ENCODE results near the gene NPHP4.

The NPHP4 gene

GRCh38 chr1:5992026-5992813 is at the start of gene NPHP4:
Gene NPHP4, minus strand, starts transcription at chr1:5992425. Its CDS starts 6,136 bp downstream, at chr1:5986289.
- peak; percentile 99 for DNase-seq (ENCODE audit: low spot score)

- DNase-seq (ENCODE audit: low spot score), result no peak
These were observed 49.3 kb upstream of the NPHP4 start for GRCh38 chr1:6041432-6042062.

GRCh38 chr1:6040861-6041415 is 48.7 kb upstream of the NPHP4 start:
- no peak for DNase-seq (ENCODE audit: low spot score)

- no peak for DNase-seq (ENCODE audit: low spot score)
These were observed 48.2 kb upstream of the NPHP4 start for GRCh38 chr1:6040444-6040843.

GRCh38 chr1:6039031-6039430 is 46.8 kb upstream of the NPHP4 start:
- DNase-seq (ENCODE audit: low spot score), result no peak

- DNase-seq (ENCODE audit: low spot score), result no peak
These were observed 46.4 kb upstream of the NPHP4 start for GRCh38 chr1:6038603-6039002.

- DNase-seq (ENCODE audit: low spot score), result no peak
These were observed 45.1 kb upstream of the NPHP4 start for GRCh38 chr1:6037338-6037762.

- DNase-seq (ENCODE audit: low spot score), result no peak
These were observed 43.5 kb upstream of the NPHP4 start for GRCh38 chr1:6035719-6036118.

GRCh38 chr1:6035303-6035702 is 43.1 kb upstream of the NPHP4 start:
- DNase-seq (ENCODE audit: low spot score), result no peak

GRCh38 chr1:6034750-6035096 is 42.5 kb upstream of the NPHP4 start:
- DNase-seq (ENCODE audit: low spot score), result no peak

- DNase-seq (ENCODE audit: low spot score), result peak; percentile 20
These were observed 41.9 kb upstream of the NPHP4 start for GRCh38 chr1:6033986-6034749.

- no peak for DNase-seq (ENCODE audit: low spot score)
These were observed 40.9 kb upstream of the NPHP4 start for GRCh38 chr1:6033124-6033523.

GRCh38 chr1:6030547-6031261 is 38.5 kb upstream of the NPHP4 start:
- DNase-seq (ENCODE audit: low spot score), result no peak

- DNase-seq (ENCODE audit: low spot score), result no peak
These were observed 37.9 kb upstream of the NPHP4 start for GRCh38 chr1:6030132-6030531.

GRCh38 chr1:6029351-6029750 is 37.1 kb upstream of the NPHP4 start:
- DNase-seq (ENCODE audit: low spot score), result no peak

GRCh38 chr1:6028042-6028850 is 36.0 kb upstream of the NPHP4 start:
- DNase-seq (ENCODE audit: low spot score), result peak; percentile 62

GRCh38 chr1:6027591-6027990 is 35.4 kb upstream of the NPHP4 start:
- no peak for DNase-seq (ENCODE audit: low spot score)

GRCh38 chr1:6026095-6026809 is 34.0 kb upstream of the NPHP4 start:
- DNase-seq (ENCODE audit: low spot score), result peak; percentile 52

- no peak for DNase-seq (ENCODE audit: low spot score)
These were observed 33.3 kb upstream of the NPHP4 start for GRCh38 chr1:6025269-6026094.

GRCh38 chr1:6024376-6024775 is 32.2 kb upstream of the NPHP4 start:
- no peak for DNase-seq (ENCODE audit: low spot score)
